Superior temporal gyrus (tissue), 1 donor: ENCODE data around the gene MCU.
A peak's percentile ranks its signal among the peaks of the same experiment; 100 is the strongest.
"Not testable (repeated sequence)": the region's sequence is repeated elsewhere in the genome, so short reads cannot be mapped to it uniquely, and the experiment has no call there.

Source experiments
- DNase-seq: peaks from one replicate; pipeline ENCODE4 v3.0.0-alpha.2; 2016; ENCODE audit errors: extremely low spot score

MCU gene

GRCh38 chr10:72761498-72761897 lies 69.6 kb downstream of the MCU start:
- no peak for DNase-seq

- DNase-seq: no peak
Observed at GRCh38 chr10:72762042-72762441, 70.1 kb downstream of the MCU start.

- no peak for DNase-seq
Observed at GRCh38 chr10:72763201-72763600, 71.3 kb downstream of the MCU start.

- DNase-seq: no peak
Observed at GRCh38 chr10:72764151-72764550, 72.2 kb downstream of the MCU start.

- no peak for DNase-seq
Observed at GRCh38 chr10:72765051-72765745, 73.3 kb downstream of the MCU start.

GRCh38 chr10:72771195-72771594 lies 79.3 kb downstream of the MCU start:
- not testable (repeated sequence) for DNase-seq

- DNase-seq: no peak
Observed at GRCh38 chr10:72772031-72772430, 80.1 kb downstream of the MCU start.

GRCh38 chr10:72779874-72780273 lies 87.9 kb downstream of the MCU start:
- no peak for DNase-seq

GRCh38 chr10:72782649-72783330 lies 90.8 kb downstream of the MCU start:
- no peak for DNase-seq

- no peak for DNase-seq
Observed at GRCh38 chr10:72783410-72783833, 91.5 kb downstream of the MCU start.

GRCh38 chr10:72784551-72785351 lies 92.8 kb downstream of the MCU start:
- peak; percentile 62 for DNase-seq

GRCh38 chr10:72785409-72785808 lies 93.5 kb downstream of the MCU start:
- DNase-seq: no peak

- DNase-seq: no peak
Observed at GRCh38 chr10:72790216-72790990, 98.5 kb downstream of the MCU start.

- no peak for DNase-seq
Observed at GRCh38 chr10:72792288-72792687, 100.3 kb downstream of the MCU start.

GRCh38 chr10:72793752-72794151 lies 101.8 kb downstream of the MCU start:
- DNase-seq: no peak

- no peak for DNase-seq
Observed at GRCh38 chr10:72794260-72794659, 102.3 kb downstream of the MCU start.

- no peak for DNase-seq
Observed at GRCh38 chr10:72796042-72796441, 104.1 kb downstream of the MCU start.

- no peak for DNase-seq
Observed at GRCh38 chr10:72796538-72796937, 104.6 kb downstream of the MCU start.

- no peak for DNase-seq
Observed at GRCh38 chr10:72800000-72800740, 108.2 kb downstream of the MCU start.

- DNase-seq: no peak
Observed at GRCh38 chr10:72800741-72801092, 108.8 kb downstream of the MCU start.

GRCh38 chr10:72801263-72801868 lies 109.4 kb downstream of the MCU start:
- DNase-seq: no peak
